BE2C (cell line): ENCODE data around the gene MTFR2.

ENCODE experiments used
- DNase-seq: peaks from one replicate; pipeline ENCODE4 v3.0.0-alpha.2; 2020
- H3K27me3 ChIP-seq: fragments of 250-450 bp; sonication (Bioruptor Pico); 2 replicates; pipeline ENCODE4 v1.5.1; 2020; ENCODE audit warnings: mild to moderate bottlenecking
- H3K36me3 ChIP-seq: fragments of 250-450 bp; sonication (Bioruptor Pico); 2 replicates; pipeline ENCODE4 v1.5.1; 2020; ENCODE audit warnings: mild to moderate bottlenecking
- H3K4me1 ChIP-seq: fragments of 250-450 bp; sonication (Bioruptor Pico); 2 replicates; pipeline ENCODE4 v1.5.1; 2020
- H3K4me3 ChIP-seq: 2 replicates; pipeline ENCODE4 v1.5.1; 2011; ENCODE audit warnings: low read depth, low read length
- H3K9me3 ChIP-seq: fragments of 250-450 bp; sonication (Bioruptor Pico); 2 replicates; pipeline ENCODE4 v1.5.1; 2020
- CTCF ChIP-seq: IDR thresholded peaks from 2 replicates; pipeline ENCODE4 v1.5.1; 2012; ENCODE audit warnings: mild to moderate bottlenecking, low read depth, low read length

The MTFR2 gene

GRCh38 chr6:136216503-136217401 is 33.4 kb downstream of the MTFR2 start:
- Histone ChIP-seq H3K36me3 (no peaks in the 10 kb centered on the region), H3K9me3 (no peaks in the 10 kb centered on the region), H3K27me3 (no peaks in the 10 kb centered on the region), H3K4me1 (no peaks in the 10 kb centered on the region), H3K4me3 (no peak overlapping the region)
- DNase-seq = no peak
- TF ChIP-seq CTCF = no peak

- Histone ChIP-seq H3K27me3 (no peaks in the 10 kb centered on the region), H3K4me3 (no peak overlapping the region), H3K9me3 (no peaks in the 10 kb centered on the region), H3K36me3 (no peaks in the 10 kb centered on the region), H3K4me1 (no peaks in the 10 kb centered on the region)
- no peak for DNase-seq
- TF ChIP-seq CTCF = no peak
These were observed 36.3 kb downstream of the MTFR2 start for GRCh38 chr6:136213853-136214252.

GRCh38 chr6:136213012-136213539 is 37.0 kb downstream of the MTFR2 start:
- no peaks in the 10 kb centered on the region for H3K4me1 ChIP-seq
- H3K4me3 ChIP-seq = no peak overlapping the region
- no peak for TF ChIP-seq CTCF
- no peaks in the 10 kb centered on the region for H3K27me3 ChIP-seq
- DNase-seq = no peak
- no peaks in the 10 kb centered on the region for H3K9me3 ChIP-seq
- H3K36me3 ChIP-seq = no peaks in the 10 kb centered on the region

- DNase-seq = no peak
- no peak for TF ChIP-seq CTCF
- Histone ChIP-seq H3K36me3 (no peaks in the 10 kb centered on the region), H3K4me3 (no peak overlapping the region), H3K4me1 (no peaks in the 10 kb centered on the region), H3K27me3 (no peaks in the 10 kb centered on the region), H3K9me3 (no peaks in the 10 kb centered on the region)
These were observed 37.5 kb downstream of the MTFR2 start for GRCh38 chr6:136212608-136213007.

GRCh38 chr6:136210398-136211165 is 39.5 kb downstream of the MTFR2 start:
- DNase-seq = no peak
- H3K4me1 ChIP-seq = no peaks in the 10 kb centered on the region
- H3K9me3 ChIP-seq = no peaks in the 10 kb centered on the region
- TF ChIP-seq CTCF = no peak
- no peaks in the 10 kb centered on the region for H3K27me3 ChIP-seq
- H3K36me3 ChIP-seq = no peaks in the 10 kb centered on the region
- no peak overlapping the region for H3K4me3 ChIP-seq

GRCh38 chr6:136209496-136209895 is 40.6 kb downstream of the MTFR2 start:
- no peak; the same call in 1 of the 2 replicates for TF ChIP-seq CTCF
- H3K4me1 ChIP-seq = no peaks in the 10 kb centered on the region
- no peak overlapping the region for H3K4me3 ChIP-seq
- no peaks in the 10 kb centered on the region for H3K36me3 ChIP-seq
- no peaks in the 10 kb centered on the region for H3K27me3 ChIP-seq
- H3K9me3 ChIP-seq = no peaks in the 10 kb centered on the region
- no peak for DNase-seq
